ENCODE measurements around the gene TNP1. TPM values are rescaled to one million over a fixed set of nuclear protein-coding genes. Genes with fewer than 3 reads are reported as not detected.

The TNP1 gene
- total RNA-seq, 4 donors from 2014 or later = not detected

DNA sequence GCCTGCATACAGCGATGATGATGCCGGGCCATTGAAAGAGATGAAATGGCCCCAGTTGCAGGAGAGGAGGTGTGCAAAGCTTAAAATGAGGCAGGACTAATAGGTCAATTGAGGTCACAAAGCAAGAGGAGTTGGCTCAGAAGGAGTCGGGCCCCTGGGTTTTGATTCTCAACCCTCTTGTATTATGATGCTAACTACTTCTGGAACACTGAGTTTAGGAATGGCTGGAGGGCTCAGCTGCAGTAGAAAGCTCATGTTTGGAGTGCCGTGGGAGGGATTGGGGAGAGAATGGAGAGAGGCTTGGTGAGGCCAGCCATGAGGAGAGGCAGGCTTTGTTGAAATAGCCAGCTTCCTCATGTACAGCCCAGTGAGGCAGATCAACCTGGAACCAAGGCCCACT lies 4.8 kb downstream of the TNP1 start:
- TF ChIP-seq POLR2AphosphoS5 (IDR thresholded peaks at IDR 0.05) (no peak), EP300 (IDR thresholded peaks at IDR 0.05; ENCODE audit: low read depth) (no peak), POLR2A (IDR thresholded peaks at IDR 0.05) (no peak)
- TF ChIP-seq, protein P1, sequence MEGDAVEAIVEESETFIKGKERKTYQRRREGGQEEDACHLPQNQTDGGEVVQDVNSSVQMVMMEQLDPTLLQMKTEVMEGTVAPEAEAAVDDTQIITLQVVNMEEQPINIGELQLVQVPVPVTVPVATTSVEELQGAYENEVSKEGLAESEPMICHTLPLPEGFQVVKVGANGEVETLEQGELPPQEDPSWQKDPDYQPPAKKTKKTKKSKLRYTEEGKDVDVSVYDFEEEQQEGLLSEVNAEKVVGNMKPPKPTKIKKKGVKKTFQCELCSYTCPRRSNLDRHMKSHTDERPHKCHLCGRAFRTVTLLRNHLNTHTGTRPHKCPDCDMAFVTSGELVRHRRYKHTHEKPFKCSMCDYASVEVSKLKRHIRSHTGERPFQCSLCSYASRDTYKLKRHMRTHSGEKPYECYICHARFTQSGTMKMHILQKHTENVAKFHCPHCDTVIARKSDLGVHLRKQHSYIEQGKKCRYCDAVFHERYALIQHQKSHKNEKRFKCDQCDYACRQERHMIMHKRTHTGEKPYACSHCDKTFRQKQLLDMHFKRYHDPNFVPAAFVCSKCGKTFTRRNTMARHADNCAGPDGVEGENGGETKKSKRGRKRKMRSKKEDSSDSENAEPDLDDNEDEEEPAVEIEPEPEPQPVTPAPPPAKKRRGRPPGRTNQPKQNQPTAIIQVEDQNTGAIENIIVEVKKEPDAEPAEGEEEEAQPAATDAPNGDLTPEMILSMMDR (IDR thresholded peaks at IDR 0.05) = no peak
- H3K4me3 ChIP-seq = no peak overlapping the region
- no peaks in the 10 kb centered on the region for H3K4me1 ChIP-seq
- intact Hi-C loops (cut with DNase I; ENCODE audit: low total_unique reads) = no loop called here
- no peaks in the 10 kb centered on the region for H3K27me3 ChIP-seq
- no peaks in the 10 kb centered on the region for H3K36me3 ChIP-seq
- no peak overlapping the region for H3K27ac ChIP-seq
- in situ Hi-C loops (cut with MboI; ENCODE audit: low pct_ligation_motif_present in 1 of 4, low pct_unique_long_range_greater_than_20kb in 1 of 4, low sequenced_read_pairs in 3 of 4) = no loop called here
- 92 to 93% methylated on average over 2 to 4 of the region's 4 CpGs for WGBS, 2 donors (ENCODE audit: low coverage in 1 of 2)
- no peaks in the 10 kb centered on the region for H3K9me3 ChIP-seq
- no peak for DNase-seq

DNA sequence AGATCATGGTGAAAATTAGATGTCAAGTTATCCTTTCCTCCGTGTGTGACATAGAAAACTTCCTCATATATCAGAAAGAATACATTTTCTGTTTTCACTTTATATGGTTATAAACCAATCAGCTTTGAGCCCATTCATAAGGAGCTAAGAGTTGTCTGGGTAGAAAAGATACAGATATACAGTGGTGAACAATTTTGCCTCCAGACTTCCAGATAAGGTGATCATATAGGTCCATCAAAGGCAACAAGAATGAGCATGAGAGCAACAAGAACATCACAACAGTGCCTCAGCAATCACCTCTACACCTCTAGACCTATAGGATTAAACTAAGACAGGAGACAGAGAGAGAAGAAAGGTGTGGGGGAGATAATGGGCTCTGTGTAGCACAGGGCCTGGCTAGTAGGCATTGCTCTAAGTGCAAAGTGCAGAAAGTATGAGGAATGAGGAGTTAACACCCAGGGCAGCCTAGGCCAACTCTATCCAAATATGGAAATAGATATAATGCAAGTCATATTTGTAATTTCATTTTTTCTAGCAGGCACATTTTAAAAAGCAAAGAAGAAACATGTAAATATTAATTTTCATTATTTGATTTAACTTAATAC lies 8.3 kb downstream of the TNP1 start:
- WGBS, 2 donors (ENCODE audit: low coverage in 1 of 2) = 31 to 37% methylated on average over 1 of the region's 1 CpG
- Histone ChIP-seq H3K4me1 (no peaks in the 10 kb centered on the region), H3K27me3 (no peaks in the 10 kb centered on the region), H3K4me3 (no peak overlapping the region), H3K9me3 (no peaks in the 10 kb centered on the region), H3K36me3 (no peaks in the 10 kb centered on the region), H3K27ac (no peak overlapping the region)
- intact Hi-C loops (cut with DNase I; ENCODE audit: low total_unique reads) = no loop called here
- in situ Hi-C loops (cut with MboI; ENCODE audit: low pct_ligation_motif_present in 1 of 4, low pct_unique_long_range_greater_than_20kb in 1 of 4, low sequenced_read_pairs in 3 of 4) = no loop called here
- TF ChIP-seq EP300 (IDR thresholded peaks at IDR 0.05; ENCODE audit: low read depth) = no peak
- TF ChIP-seq POLR2AphosphoS5 (IDR thresholded peaks at IDR 0.05) = no peak
- no peak for TF ChIP-seq POLR2A (IDR thresholded peaks at IDR 0.05)
- TF ChIP-seq, protein P1 (IDR thresholded peaks at IDR 0.05) = no peak
- no peak for DNase-seq

DNA sequence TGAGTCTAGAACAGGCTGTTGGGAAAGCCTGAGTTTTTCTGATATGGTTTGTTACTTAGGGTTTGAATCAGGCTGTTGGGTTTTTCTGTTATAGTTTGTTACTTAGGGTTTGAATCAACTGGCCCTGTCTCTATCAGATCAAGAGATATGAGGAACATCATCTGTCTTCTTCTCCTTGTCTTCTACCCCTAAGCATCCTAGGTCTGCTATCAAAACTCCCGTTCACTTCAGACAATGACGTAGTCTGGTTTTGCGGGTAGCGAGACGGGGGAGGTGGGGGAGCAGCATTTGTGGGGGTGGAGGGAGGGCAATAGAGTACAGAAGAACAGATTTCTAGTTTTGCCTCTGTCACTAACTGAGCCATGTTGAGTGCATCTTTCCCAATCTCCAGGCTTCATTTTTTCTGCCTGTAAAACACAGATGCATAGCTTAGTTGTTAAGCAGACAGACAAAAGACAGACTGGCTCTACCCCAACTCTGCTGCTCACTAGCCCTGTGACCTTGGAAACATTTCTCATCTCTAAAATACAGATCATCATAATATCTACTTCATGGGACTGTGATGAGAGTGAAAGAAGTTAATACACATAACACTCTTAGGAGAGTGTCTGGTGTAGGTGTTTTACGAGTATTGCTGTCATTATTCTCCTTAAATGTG lies 9.1 kb downstream of the TNP1 start:
- Histone ChIP-seq H3K27ac (peak overlapping the region in 1 of 4 donors; percentile 3), H3K9me3 (no peaks in the 10 kb centered on the region), H3K4me3 (no peak overlapping the region), H3K27me3 (no peaks in the 10 kb centered on the region), H3K4me1 (no peaks in the 10 kb centered on the region), H3K36me3 (no peaks in the 10 kb centered on the region)
- TF ChIP-seq, protein P1 (IDR thresholded peaks at IDR 0.05) = no peak
- TF ChIP-seq EP300 (IDR thresholded peaks at IDR 0.05; ENCODE audit: low read depth) (no peak), POLR2AphosphoS5 (IDR thresholded peaks at IDR 0.05) (no peak), POLR2A (IDR thresholded peaks at IDR 0.05) (no peak)
- intact Hi-C loops (cut with DNase I; ENCODE audit: low total_unique reads) (no loop called here), in situ Hi-C loops (cut with MboI; ENCODE audit: low pct_ligation_motif_present in 1 of 4, low pct_unique_long_range_greater_than_20kb in 1 of 4, low sequenced_read_pairs in 3 of 4) (no loop called here)
- DNase-seq = no peak
- WGBS, 2 donors (ENCODE audit: low coverage in 1 of 2) = 76 to 82% methylated on average over 6 of the region's 6 CpGs

DNA sequence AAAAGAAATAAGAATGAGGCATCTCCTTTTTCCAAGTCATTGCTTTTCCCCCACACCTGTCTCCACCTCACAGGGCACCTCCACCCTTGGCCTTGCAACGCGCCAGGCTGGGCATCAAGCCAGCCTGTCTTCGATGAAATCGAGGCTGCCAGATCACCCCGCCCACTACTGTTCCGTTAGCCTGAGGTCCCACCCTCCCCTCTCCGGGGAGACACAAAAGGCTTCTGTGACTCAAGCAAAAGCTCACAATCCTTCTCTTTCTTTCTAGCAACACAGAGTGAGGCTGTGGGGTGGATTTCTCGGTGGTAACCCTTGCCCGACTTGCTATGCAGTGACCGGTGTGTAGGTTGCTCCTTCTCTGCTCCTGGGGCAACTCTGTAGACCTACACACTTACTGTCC lies 9.9 kb downstream of the TNP1 start:
- in situ Hi-C loops (cut with MboI; ENCODE audit: low pct_ligation_motif_present in 1 of 4, low pct_unique_long_range_greater_than_20kb in 1 of 4, low sequenced_read_pairs in 3 of 4) = no loop called here
- peak; percentile 10 for DNase-seq

More for the DNA sequence above, 9.9 kb downstream of the TNP1 start:
- Histone ChIP-seq H3K27ac (no peak overlapping the region), H3K4me1 (no peaks in the 10 kb centered on the region), H3K36me3 (no peaks in the 10 kb centered on the region), H3K9me3 (no peaks in the 10 kb centered on the region), H3K27me3 (no peaks in the 10 kb centered on the region), H3K4me3 (no peak overlapping the region)
- TF ChIP-seq, protein P1 (IDR thresholded peaks at IDR 0.05) = no peak
- TF ChIP-seq POLR2A (IDR thresholded peaks at IDR 0.05) (no peak), POLR2AphosphoS5 (IDR thresholded peaks at IDR 0.05) (no peak), EP300 (IDR thresholded peaks at IDR 0.05; ENCODE audit: low read depth) (no peak)
- intact Hi-C loops (cut with DNase I; ENCODE audit: low total_unique reads) = no loop called here
- WGBS, 2 donors (ENCODE audit: low coverage in 1 of 2) = 63% methylated on average over 10 of the region's 10 CpGs; no CpG with 5 or more reads in 1 of the 2 donors
